ENCODE data around the gene AMPH.
"Not testable (repeated sequence)": the region's sequence is repeated elsewhere in the genome, so short reads cannot be mapped to it uniquely, and the experiment has no call there.

DNA sequence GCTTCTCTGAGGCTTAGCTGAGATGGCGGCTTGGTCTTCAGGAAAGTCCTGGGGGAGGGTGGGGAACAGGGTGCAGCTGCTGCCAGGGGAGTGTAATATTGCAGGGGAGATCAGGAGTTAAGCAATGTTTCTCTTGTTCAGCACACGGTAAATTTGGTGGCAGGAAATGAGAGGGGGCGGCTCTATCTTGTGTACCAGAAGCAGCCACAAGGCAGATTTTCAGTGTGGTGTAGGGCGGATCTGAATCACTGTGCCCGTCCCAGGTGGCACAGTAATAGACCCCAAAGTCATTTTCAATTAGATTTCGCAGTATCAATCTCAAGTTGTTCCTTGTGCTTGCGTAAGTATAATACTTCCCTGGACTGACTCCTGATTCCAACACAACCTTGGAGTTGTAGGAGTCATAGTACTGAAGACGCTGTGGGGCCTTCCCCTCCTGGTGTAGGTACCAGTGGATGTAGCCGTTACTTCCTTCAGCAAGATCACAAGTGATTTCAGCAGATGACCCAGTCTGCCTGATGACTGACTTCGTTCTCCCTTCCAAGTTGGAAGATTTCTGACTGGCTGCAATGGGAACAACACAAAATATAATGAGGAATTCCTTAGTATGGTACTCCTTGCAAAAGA lies 268.4 kb downstream of the AMPH start:
- TF ChIP-seq, protein P1, sequence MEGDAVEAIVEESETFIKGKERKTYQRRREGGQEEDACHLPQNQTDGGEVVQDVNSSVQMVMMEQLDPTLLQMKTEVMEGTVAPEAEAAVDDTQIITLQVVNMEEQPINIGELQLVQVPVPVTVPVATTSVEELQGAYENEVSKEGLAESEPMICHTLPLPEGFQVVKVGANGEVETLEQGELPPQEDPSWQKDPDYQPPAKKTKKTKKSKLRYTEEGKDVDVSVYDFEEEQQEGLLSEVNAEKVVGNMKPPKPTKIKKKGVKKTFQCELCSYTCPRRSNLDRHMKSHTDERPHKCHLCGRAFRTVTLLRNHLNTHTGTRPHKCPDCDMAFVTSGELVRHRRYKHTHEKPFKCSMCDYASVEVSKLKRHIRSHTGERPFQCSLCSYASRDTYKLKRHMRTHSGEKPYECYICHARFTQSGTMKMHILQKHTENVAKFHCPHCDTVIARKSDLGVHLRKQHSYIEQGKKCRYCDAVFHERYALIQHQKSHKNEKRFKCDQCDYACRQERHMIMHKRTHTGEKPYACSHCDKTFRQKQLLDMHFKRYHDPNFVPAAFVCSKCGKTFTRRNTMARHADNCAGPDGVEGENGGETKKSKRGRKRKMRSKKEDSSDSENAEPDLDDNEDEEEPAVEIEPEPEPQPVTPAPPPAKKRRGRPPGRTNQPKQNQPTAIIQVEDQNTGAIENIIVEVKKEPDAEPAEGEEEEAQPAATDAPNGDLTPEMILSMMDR (IDR thresholded peaks at IDR 0.05): not testable (repeated sequence)
- TF ChIP-seq POLR2A (IDR thresholded peaks at IDR 0.05): not testable (repeated sequence)

Data from thyroid gland (tissue), 4 donors.